Iris pigment epithelial cell (primary cell): ENCODE data around the gene TPSB2.
"Not testable (repeated sequence)": the region's sequence is repeated elsewhere in the genome, so short reads cannot be mapped to it uniquely, and the experiment has no call there.

Experiments
- DNase-seq: peaks from one replicate; pipeline ENCODE4 v3.0.0-alpha.2; 2011; ENCODE audit warnings: low read depth

TPSB2 gene

GRCh38 chr16:1230084-1230470 lies at the start of gene TPSB2:
Gene TPSB2, minus strand, starts transcription at chr16:1230184. Its CDS starts 233 bp downstream, at chr16:1229951.
- not testable (repeated sequence) for DNase-seq

GRCh38 chr16:1279081-1279944 lies 49.3 kb upstream of the TPSB2 start:
- DNase-seq, result no peak

- DNase-seq, result no peak
These were observed 48.5 kb upstream of the TPSB2 start for GRCh38 chr16:1278477-1278876.

- DNase-seq, result no peak
These were observed 47.8 kb upstream of the TPSB2 start for GRCh38 chr16:1277617-1278282.

GRCh38 chr16:1277151-1277598 lies 47.2 kb upstream of the TPSB2 start:
- DNase-seq, result no peak

- no peak for DNase-seq
These were observed 46.5 kb upstream of the TPSB2 start for GRCh38 chr16:1276580-1276878.

GRCh38 chr16:1275791-1276579 lies 46.0 kb upstream of the TPSB2 start:
- DNase-seq, result no peak

- no peak for DNase-seq
These were observed 44.8 kb upstream of the TPSB2 start for GRCh38 chr16:1274767-1275166.

- DNase-seq, result no peak
These were observed 43.8 kb upstream of the TPSB2 start for GRCh38 chr16:1273816-1274215.

- no peak for DNase-seq
These were observed 42.6 kb upstream of the TPSB2 start for GRCh38 chr16:1272453-1273198.

- DNase-seq, result not testable (repeated sequence)
These were observed 41.9 kb upstream of the TPSB2 start for GRCh38 chr16:1271724-1272413.

- DNase-seq, result no peak
These were observed 41.4 kb upstream of the TPSB2 start for GRCh38 chr16:1271380-1271723.

- not testable (repeated sequence) for DNase-seq
These were observed 39.4 kb upstream of the TPSB2 start for GRCh38 chr16:1269418-1269817.

GRCh38 chr16:1265826-1266225 lies 35.8 kb upstream of the TPSB2 start:
- no peak for DNase-seq

- no peak for DNase-seq
These were observed 35.2 kb upstream of the TPSB2 start for GRCh38 chr16:1265090-1265630.

- no peak for DNase-seq
These were observed 34.5 kb upstream of the TPSB2 start for GRCh38 chr16:1264345-1265089.

GRCh38 chr16:1263591-1264344 lies 33.8 kb upstream of the TPSB2 start:
- DNase-seq, result no peak

- no peak for DNase-seq
These were observed 32.9 kb upstream of the TPSB2 start for GRCh38 chr16:1262846-1263221.

- no peak for DNase-seq
These were observed 32.3 kb upstream of the TPSB2 start for GRCh38 chr16:1262210-1262845.
